GM21367 (cell line): ENCODE data around the gene JPH4.
A peak's percentile ranks its signal among the peaks of the same experiment; 100 is the strongest.

Source experiments
- ATAC-seq: cut with Tn5 transposase; IDR thresholded peaks from one replicate; pipeline ENCODE4 v1.9.1; 2021; ENCODE audit not compliant: unreplicated experiment

The JPH4 gene

DNA sequence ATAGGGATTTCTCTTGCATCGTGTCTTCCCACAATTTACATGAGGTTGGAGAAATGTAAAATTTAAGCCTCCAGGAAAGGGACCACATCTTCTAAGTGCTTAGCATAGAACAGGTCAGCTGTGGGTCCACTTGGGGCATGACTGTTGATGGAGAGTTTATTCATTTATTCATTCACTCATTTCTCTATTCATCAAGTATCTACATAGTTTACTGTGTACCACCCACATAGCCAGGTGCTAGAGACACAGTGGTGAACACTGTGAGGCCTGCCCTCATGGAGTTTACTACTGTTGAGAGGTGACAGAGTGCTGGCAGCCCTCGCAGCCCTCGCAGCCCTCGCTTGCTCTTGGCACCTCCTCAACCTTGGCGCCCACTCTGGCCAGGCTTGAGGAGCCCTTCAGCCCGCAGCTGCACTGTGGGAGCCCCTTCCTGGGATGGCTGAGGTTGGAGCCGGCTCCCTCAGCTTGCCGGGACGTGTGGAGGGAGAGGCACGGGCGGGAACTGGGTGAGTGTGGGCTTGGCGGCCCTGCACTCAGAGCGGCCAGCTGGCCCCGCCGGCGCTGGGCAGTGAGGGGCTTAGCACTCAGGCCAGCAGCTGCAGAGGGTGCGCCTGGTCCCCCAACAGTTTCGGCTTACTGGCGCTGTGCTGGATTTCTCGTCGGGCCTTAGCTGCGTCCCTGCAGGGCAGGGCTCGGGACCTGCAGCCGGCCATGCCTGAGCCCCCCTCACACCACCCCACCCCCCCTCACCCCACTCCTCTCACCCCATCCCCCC is 1.7 kb upstream of the JPH4 start:
- no peak for ATAC-seq

GRCh38 chr14:23579739-23580138 is 1.1 kb upstream of the JPH4 start:
- no peak for ATAC-seq

GRCh38 chr14:23579311-23579630 is 681 bp upstream of the JPH4 start:
- ATAC-seq = no peak

DNA sequence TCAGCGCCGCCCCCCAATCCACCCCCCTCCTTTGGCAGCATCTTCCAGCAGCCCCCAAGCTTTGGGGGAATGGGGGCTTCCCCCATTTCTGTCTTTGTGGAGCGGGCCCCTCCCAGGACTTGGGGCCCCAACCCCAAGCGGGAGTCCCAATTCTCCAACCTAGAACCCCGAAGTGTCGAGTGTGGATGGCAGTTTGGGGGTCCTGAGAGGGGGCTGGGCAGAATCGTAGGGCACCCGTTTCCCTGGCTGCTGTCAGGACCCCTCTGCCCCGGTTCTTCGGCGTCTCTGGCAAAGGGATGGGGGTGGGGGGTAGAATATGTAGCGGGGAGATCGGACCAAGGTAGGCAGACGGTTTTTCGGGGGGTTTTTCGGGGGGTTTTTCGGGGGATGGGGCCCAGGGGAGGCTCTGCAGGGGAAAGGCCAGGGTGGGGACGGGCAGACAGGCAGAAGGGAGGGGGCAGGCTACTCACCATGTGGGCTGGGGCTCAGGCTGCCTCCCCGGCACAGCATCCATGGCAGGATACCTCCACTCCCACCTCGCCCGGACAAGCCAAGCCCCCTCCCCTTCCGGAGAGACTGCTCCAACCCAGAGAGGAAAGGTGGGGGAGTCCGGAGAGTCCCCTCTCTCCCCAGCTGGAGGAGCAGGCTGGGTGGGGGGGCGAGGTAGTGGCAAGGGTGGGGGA is 739 bp downstream of the JPH4 start:
- no peak for ATAC-seq

GRCh38 chr14:23577004-23577681 is 1.4 kb downstream of the JPH4 start:
- ATAC-seq = no peak

DNA sequence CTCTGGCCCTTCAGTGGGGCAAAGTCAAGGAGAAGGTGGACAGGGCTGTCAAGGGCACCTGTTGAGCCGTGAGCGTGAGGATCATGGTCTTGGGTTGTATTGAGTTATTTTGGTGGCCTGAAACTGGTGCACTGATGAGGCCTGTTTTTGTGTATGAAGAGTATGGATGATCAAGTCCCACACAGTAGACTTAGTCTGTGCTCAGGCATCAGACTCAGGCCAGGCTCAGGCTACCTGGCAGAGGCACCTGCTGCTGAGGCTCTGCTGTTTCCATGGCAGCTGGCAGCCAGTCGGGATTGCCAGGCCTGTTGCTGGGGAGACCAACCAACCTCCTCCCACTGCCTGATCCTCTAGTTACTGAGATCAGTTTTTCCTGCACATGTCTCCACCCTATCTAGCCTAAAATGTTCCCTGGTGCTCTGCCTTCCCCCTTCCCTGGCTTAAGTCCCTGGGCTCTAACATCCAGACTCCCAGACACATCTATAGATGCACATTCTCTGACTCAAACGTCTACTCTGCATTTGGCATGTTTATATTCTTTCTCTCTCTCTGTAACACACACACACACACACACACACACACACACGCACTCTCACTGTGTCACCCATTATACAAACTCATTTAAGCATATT is 5.1 kb downstream of the JPH4 start:
- no peak for ATAC-seq

GRCh38 chr14:23572836-23573235 is 5.8 kb downstream of the JPH4 start:
- ATAC-seq = no peak

DNA sequence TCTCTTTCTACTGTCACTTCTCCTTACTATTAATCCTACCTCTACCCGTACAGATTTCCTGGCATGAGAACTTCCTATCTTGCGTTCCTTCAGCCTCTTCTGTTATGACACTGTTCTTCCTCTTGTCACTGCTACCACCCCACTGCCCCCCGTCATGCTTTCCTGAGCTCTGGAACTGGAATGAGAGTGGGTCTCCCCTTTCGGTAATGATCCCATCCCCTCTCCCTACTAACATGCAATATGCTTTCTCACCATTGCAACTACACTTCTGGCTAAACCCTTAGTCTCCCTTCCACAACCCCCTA is 6.1 kb downstream of the JPH4 start:
- no peak for ATAC-seq

DNA sequence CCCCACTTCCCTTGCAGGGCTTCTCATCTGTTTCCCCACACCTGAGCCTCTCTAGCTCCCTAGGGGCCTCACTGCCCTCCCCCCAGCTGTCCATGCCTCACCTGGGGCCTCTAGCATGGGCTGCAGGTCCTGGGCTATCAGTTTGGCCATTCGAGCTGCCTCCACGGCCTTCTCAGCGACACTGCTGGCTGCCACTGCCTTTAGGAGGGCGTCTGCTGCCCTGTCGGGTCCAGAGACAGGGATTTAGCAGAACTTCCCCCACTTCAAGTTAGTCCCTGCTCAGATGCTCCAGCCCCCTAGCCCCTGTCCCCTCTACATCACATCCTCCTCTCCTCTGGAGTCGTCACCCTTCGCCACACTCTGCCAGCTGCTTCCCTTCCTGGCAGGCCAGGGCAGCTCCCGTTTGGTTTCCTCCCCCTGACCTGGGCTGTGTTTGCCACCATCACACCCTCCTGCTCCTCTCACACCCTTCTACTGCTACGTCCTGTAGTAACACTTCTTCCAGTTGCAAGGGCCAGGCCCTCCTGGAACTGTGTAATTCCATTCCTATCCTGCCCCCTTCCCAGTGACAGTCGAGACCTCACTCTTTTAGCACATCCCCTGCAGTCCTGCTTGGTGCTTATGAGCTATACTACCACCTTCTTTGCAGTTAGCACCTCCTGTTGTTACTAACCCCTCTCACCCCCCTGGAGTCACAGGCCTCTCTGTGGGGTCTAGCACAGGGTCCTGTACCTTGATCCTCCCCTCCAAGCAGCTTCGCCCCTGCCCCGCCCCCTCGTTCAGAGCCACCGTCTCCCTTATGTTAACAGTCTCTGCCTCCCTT is 6.7 kb downstream of the JPH4 start:
- ATAC-seq = no peak

DNA sequence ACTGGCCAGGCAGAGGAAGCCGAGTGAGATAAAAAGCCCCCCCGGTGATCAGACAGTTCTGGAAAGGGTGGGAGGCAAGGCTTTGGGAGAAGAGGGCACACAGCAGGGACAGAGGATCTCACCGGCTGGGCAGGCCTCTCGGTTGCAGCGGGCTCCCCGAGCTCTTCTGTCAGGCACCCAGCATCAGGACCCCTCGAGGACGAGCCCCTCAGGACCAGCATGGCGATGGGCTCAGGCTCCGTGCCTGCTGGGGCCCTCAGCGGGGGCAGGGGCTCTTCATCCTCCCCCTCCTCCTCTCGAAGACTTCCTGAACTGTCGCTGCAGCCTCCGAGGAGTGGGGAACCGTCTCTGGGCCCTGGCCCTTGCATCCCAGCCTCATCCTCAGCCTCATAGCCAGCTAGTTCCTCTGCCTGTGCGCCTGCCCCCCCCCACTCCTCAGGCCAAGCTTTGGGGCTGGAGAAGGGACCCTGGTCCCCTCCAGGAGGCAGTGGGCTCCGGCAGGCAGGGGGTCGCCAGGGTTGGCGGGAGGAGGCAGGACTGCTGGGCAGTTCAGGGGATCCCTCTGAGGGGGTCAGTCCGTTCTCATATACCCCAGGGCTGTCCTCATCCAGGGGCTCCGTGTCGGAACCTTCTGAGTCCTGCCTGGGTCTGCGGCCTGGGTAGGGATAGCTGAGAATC is 7.6 kb downstream of the JPH4 start:
- no peak for ATAC-seq

DNA sequence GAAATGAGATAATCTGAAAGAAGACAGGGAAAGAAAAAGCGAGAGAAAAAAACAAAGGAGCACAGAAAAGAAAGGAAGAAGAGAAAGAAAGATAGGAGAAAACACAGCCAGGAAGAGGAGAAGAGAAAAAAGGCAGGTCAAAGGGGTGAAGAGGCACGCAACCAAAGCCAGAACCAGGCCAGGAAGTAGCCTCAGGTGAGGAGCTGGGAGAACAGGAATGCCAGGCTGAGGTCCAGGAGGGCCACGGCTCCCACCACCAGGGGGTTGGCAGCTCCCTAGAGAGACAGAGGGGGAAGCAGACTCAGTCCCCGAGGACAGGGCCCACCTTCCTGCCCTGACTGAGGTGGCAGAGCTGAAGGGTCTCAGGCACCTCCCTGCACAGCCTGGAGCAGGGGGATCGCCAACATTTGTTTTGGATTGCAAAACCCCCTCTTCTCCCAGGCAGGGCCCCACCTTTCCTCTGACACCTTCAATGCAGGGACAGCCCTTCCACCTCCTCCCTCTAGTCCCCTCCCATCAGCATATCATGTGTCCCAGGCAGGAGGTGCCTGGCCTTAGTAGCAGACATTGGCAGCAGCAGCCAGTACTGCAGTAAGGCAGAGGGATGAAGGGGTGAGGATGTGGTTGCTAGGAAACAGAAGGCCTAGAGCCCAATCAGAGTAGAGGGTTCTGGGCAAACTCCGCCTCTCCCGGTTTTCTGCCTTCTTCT is 9.0 kb downstream of the JPH4 start:
- no peak for ATAC-seq

DNA sequence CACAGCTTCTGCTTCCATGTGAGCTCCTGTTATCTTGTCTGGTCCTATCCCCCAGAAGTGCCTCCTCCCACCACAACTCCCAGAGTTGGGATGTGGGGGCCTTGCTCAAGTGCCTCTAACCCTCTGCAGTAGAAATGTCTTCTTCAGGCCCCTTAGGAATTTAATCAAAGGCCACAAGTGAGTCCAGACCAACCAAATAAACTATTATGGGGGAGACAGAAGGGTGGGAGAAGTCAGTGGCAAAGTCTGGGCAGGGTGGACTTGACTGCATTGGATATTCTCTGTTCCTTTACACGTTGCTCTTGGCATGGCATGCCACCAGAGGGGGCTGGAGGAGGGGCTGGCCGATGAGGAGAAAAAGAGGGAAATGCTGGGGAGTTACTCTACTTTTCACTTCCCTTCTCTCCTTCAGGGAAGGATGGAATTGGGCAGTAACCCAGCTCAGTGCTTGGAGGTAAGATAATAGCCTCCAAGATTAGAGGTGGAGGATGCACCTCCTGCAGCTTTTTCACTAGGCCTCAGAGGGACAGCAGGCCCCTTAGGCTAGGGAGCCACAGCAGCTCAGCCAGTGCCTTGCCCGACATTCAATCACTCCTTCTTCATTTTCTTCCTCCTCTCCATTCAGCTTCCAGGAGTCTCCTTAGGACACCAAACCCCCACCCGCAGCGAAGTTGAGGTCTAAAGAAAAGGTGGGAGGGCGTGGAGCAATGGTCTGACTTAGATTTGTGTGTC is 9.8 kb downstream of the JPH4 start:
- no peak for ATAC-seq

- ATAC-seq = no peak
Observed at GRCh38 chr14:23568021-23568599, 10.5 kb downstream of the JPH4 start.

DNA sequence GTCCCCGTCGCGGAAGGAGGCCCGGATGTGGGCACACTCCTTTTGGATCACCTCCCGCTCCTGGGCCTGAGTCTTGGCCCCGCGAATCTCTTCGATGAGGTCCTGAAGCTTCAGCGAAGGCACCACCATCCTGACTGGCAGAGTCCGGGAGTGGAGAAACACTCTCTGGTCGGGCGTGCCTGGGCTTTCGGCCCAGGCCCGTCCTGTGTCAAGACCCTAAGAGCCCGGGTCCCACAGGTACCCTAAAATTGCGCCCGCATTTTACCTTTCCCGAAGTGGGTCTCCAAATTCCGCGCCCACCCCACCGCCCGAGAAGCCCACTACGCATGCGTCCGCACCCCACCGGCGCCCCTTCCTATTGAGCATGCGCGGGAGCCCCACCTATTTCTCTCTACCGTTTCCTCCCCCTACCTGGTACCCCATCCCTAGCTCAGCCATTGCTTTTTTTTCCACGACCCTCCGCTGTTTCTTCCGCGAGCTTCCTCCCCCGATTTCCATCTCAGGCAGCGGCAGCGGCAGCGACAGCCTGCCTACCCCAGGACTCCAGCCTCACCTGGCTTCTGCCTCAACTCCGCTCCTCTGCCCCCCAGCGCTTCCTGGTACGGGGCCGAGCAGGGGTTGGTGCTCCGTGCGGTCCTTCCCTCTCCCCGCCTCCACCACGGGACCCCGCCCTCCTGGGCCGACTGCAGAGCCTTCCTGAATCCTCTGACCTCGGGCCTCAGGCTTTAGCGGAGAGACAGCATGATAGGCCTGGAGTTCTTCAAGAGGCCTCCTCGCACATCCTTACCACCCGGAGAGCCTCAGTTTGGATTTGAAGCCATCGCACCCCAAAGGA is 11.2 kb downstream of the JPH4 start, which contains the start of gene AP1G2:
Gene AP1G2, minus strand, starts transcription at position 606 of the 835 bp plus-strand sequence. Its CDS starts 477 bp downstream, at position 129.
- peak; percentile 77 for ATAC-seq

DNA sequence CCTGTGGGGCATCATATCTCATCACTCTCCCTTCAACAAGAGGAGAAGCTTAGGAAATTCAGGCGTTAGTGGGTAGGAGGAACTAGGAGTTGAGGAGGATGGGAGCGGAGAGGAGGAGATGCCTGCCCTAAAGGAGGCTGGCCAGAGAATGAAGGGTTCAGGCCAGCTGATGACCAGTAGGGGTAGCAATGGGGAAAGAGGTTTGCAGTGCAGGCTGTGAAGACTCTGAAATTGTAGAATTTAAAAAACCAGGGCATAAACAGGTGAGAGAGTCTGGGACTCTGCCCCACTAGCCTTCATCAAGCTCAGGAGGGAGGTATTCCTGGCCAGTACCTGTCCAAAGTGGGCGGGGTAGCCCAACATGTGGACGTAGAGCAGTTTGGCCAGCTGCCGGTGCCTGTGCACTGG is 11.8 kb downstream of the JPH4 start:
- no peak for ATAC-seq

DNA sequence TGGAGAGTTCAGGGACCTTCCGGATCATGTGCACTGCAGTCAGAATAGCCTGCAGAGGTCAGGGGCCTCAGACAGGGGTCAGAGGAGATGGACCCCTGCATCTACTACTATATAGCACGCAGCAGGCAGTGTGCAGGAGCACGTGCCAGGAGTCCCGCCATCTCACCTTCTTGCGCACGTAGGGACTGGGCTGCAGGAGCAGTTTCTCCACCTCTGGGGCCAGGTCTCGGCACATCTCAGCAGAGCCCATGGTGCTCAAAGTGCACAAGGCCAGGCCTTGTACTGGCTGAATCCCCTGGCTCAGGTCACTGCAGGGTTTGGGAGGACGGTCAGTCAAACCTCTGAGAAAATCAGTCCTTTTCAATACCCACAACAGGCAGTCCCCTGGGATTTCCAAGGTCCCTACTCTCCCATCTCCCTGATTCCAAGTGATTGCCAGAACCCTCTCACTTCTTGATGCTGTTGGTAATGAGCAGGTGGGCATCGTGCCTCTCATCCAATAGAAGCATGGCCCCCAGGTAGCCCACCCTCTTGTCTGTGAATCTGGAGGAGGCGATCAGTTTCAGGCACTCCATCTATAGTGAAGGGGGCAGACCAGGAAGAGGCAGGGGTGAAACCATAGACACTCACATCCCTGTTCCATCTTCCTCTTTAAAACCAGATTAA is 12.3 kb downstream of the JPH4 start:
- ATAC-seq = no peak

DNA sequence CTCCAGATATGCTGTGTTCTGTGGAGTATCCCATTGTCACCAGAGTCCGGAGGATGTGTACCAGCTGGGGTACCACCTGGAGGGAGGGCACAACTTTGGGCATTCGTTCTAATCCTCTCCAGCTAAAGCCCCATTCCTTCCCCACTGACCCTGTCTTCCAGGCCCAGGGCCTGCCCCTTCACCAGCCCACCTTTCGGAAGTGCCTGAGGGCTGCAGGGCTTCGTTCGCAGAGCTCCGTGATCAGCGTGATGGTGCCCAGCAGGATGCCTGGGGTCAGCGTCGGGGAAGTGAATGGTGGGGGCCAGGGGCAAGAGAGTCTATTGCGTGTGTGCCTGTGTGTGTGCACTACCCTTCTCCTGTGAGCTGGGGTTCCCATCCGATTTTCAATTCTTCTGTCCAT is 13.0 kb downstream of the JPH4 start:
- no peak for ATAC-seq
